ENCODE data around the gene USP43. TPM values are rescaled to one million over a fixed set of nuclear protein-coding genes. Genes with fewer than 3 reads are reported as not detected.

USP43 gene
- total RNA-seq, 1 experiment from 2014 or later, result 3.2 TPM

DNA sequence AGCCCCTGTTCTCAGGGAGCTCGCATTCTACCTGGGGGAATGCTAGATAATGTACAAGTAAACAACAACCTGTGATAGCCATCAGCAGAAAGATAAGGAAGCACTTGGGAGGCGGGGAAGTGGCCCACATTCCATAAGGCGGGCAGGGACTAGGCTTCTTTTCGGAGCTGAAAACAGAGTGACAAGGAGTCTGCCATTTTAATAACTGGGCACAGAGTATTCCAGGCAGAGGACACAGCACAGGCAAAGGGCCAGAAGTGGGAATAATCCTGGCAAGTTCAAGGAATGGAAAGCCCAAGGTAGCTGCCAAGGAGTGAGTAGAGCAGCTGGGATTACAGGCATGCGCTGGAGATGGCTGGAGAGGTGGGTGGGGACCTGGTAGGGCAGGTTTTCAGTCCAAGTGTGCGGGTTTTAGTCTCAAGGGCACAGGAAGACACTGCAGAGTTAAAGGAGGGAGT lies 24.3 kb downstream of the USP43 start:
- H3K27ac Mint-ChIP-seq (ENCODE audit: low read depth, unreplicated experiment), result no peak overlapping the region
- H3K4me1 Mint-ChIP-seq (ENCODE audit: insufficient read depth, unreplicated experiment), result peaks cover 18% of the 10 kb centered on the region
- ChIA-PET POLR2A (interaction anchor here (1.2 kb wide), 1 partner anchor 18 kb away, joined by 3 read pairs; no protein-coding TSS in a partner anchor), CTCF (interaction anchor here (0.6 to 1.0 kb wide), 2 partner anchors 19 to 80 kb away, joined by 3 read pairs; no protein-coding TSS in a partner anchor)
- no TSS peak for BruUV-seq (replicated peaks)
- TF ChIP-seq, protein P1, sequence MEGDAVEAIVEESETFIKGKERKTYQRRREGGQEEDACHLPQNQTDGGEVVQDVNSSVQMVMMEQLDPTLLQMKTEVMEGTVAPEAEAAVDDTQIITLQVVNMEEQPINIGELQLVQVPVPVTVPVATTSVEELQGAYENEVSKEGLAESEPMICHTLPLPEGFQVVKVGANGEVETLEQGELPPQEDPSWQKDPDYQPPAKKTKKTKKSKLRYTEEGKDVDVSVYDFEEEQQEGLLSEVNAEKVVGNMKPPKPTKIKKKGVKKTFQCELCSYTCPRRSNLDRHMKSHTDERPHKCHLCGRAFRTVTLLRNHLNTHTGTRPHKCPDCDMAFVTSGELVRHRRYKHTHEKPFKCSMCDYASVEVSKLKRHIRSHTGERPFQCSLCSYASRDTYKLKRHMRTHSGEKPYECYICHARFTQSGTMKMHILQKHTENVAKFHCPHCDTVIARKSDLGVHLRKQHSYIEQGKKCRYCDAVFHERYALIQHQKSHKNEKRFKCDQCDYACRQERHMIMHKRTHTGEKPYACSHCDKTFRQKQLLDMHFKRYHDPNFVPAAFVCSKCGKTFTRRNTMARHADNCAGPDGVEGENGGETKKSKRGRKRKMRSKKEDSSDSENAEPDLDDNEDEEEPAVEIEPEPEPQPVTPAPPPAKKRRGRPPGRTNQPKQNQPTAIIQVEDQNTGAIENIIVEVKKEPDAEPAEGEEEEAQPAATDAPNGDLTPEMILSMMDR (IDR thresholded peaks at IDR 0.05; ENCODE audit: unreplicated experiment), result no peak
- intact Hi-C loops (cut with micrococcal nuclease), result no loop called here
- peak; percentile 6 for DNase-seq (ENCODE audit: unreplicated experiment)
- no peaks in the 10 kb centered on the region for H3K27me3 Mint-ChIP-seq (ENCODE audit: insufficient read depth, unreplicated experiment)
- no peaks in the 10 kb centered on the region for H3K9me3 Mint-ChIP-seq (ENCODE audit: unreplicated experiment)
- no peaks in the 10 kb centered on the region for H3K36me3 Mint-ChIP-seq (ENCODE audit: insufficient read depth, unreplicated experiment)
- H3K4me3 Mint-ChIP-seq (ENCODE audit: unreplicated experiment), result no peak overlapping the region

DNA sequence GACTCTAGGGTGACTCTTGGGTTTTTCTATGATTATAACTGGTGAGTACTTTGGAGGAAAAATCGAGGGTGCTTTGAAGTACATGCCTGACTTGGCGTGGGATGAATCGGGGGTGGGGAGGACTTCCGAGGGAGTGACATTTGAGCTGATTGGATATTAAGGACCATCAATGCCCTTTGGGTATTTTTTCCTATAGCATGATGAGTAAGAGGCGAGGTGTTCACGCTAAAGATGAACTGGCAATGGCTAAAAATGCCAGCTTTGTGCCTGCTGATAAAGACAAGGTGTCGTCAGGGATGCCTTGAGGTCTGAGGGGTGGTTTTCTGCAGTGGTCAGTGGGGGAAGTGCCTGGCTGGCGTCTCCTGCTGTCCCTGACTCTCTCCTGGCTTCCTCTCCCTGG lies 25.3 kb downstream of the USP43 start:
- H3K4me1 Mint-ChIP-seq (ENCODE audit: insufficient read depth, unreplicated experiment), result peaks cover 18% of the 10 kb centered on the region
- no TSS peak for BruUV-seq (replicated peaks)
- no peak overlapping the region for H3K27ac Mint-ChIP-seq (ENCODE audit: low read depth, unreplicated experiment)
- no peaks in the 10 kb centered on the region for H3K36me3 Mint-ChIP-seq (ENCODE audit: insufficient read depth, unreplicated experiment)
- H3K27me3 Mint-ChIP-seq (ENCODE audit: insufficient read depth, unreplicated experiment), result no peaks in the 10 kb centered on the region
- POLR2A ChIA-PET, result no interaction called here
- no peaks in the 10 kb centered on the region for H3K9me3 Mint-ChIP-seq (ENCODE audit: unreplicated experiment)
- DNase-seq (ENCODE audit: unreplicated experiment), result peak; percentile 22
- TF ChIP-seq, protein P1 (IDR thresholded peaks at IDR 0.05; ENCODE audit: unreplicated experiment), result no peak
- no peak overlapping the region for H3K4me3 Mint-ChIP-seq (ENCODE audit: unreplicated experiment)
- CTCF ChIA-PET, result interaction anchor here (1.0 kb wide), 1 partner anchor 20 kb away, joined by 3 read pairs; no protein-coding TSS in a partner anchor
- intact Hi-C loops (cut with micrococcal nuclease), result no loop called here

DNA sequence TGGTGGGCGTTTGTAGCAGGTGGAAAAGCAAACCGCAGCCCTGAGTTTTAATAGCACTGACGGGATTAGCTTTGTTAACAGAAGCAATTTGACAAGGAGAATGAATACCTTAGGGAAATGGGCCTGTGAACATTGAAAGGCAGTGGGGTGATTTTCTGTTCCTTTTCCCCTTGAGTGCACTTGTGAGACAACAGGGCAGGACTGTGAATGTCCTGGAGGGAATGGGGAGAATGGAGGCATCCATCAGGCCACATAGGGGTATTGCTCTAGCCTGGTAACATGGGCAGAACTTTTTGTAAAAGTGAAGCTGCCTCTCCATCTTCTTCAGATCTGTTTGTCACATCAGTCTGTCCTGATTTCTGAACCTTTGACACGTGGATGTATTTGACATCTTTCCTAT lies 26.2 kb downstream of the USP43 start:
- no peak for DNase-seq (ENCODE audit: unreplicated experiment)
- Mint-ChIP-seq H3K4me1 (ENCODE audit: insufficient read depth, unreplicated experiment) (peaks cover 21% of the 10 kb centered on the region), H3K36me3 (ENCODE audit: insufficient read depth, unreplicated experiment) (no peaks in the 10 kb centered on the region), H3K27me3 (ENCODE audit: insufficient read depth, unreplicated experiment) (no peaks in the 10 kb centered on the region), H3K9me3 (ENCODE audit: unreplicated experiment) (no peaks in the 10 kb centered on the region), H3K27ac (ENCODE audit: low read depth, unreplicated experiment) (no peak overlapping the region), H3K4me3 (ENCODE audit: unreplicated experiment) (no peak overlapping the region)
- intact Hi-C loops (cut with micrococcal nuclease), result no loop called here
- TF ChIP-seq, protein P1 (IDR thresholded peaks at IDR 0.05; ENCODE audit: unreplicated experiment), result no peak
- BruUV-seq (replicated peaks), result no TSS peak
- POLR2A ChIA-PET, result no interaction called here
- CTCF ChIA-PET, result interaction anchor here (0.7 kb wide), 1 partner anchor 57 kb away, joined by 3 read pairs; no protein-coding TSS in a partner anchor

DNA sequence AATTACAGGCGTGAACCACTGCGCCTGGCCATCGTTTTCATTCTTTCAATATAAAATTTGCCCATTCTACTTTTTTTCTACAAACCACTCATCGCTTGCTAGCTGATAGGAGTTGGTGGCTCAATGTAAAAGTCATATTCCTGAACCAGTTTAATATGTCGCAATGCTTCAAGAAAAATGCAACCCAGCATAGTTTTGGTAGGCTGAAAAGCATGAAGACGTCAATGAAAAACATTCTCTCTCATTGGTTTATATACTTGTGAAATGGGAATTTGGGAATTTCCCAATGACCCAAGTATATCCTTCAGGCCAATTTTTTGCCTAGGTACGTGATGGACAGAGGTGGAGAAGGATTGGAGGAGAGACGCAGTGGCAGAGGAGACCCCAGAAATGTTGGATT lies 26.9 kb downstream of the USP43 start:
- H3K9me3 Mint-ChIP-seq (ENCODE audit: unreplicated experiment), result no peaks in the 10 kb centered on the region
- H3K27ac Mint-ChIP-seq (ENCODE audit: low read depth, unreplicated experiment), result no peak overlapping the region
- H3K4me1 Mint-ChIP-seq (ENCODE audit: insufficient read depth, unreplicated experiment), result peaks cover 28% of the 10 kb centered on the region
- no TSS peak for BruUV-seq (replicated peaks)
- TF ChIP-seq, protein P1 (IDR thresholded peaks at IDR 0.05; ENCODE audit: unreplicated experiment), result no peak
- DNase-seq (ENCODE audit: unreplicated experiment), result peak; percentile 39
- ChIA-PET CTCF (interaction anchor here (0.7 kb wide), 1 partner anchor 57 kb away, joined by 3 read pairs; no protein-coding TSS in a partner anchor), POLR2A (no interaction called here)
- H3K4me3 Mint-ChIP-seq (ENCODE audit: unreplicated experiment), result no peak overlapping the region
- H3K36me3 Mint-ChIP-seq (ENCODE audit: insufficient read depth, unreplicated experiment), result no peaks in the 10 kb centered on the region
- H3K27me3 Mint-ChIP-seq (ENCODE audit: insufficient read depth, unreplicated experiment), result no peaks in the 10 kb centered on the region
- intact Hi-C loops (cut with micrococcal nuclease), result no loop called here

All from MCF 10A (cell line).